SU-DHL-6 (cell line): ENCODE data around the gene ESF1.

Experiments
- CTCF ChIP-seq: fragments of 200-600 bp; sonication (generic); IDR thresholded peaks from one replicate; pipeline ENCODE4 v1.5.1; 2017; ENCODE audit warnings: antibody characterized with exemption, mild to moderate bottlenecking, low read length, moderate library complexity; ENCODE audit not compliant: insufficient read depth, poor library complexity, severe bottlenecking
- EZH2phosphoT487 ChIP-seq: fragments of 200-600 bp; sonication (generic), shearing (Covaris generic); conservative IDR thresholded peaks from 2 replicates; pipeline ENCODE4 v1.6.1; 2018; ENCODE audit warnings: mild to moderate bottlenecking, antibody characterized with exemption, low read length, moderate library complexity, mixed read lengths

- TF ChIP-seq CTCF (no peak), EZH2phosphoT487 (no peak)
Measured at GRCh38 chr20:13701486-13701885, 83.2 kb downstream of the ESF1 start.
